Measurements from ENCODE around the gene MEX3A. TPM values are rescaled to one million over a fixed set of nuclear protein-coding genes. Genes with fewer than 3 reads are reported as not detected.
"Not testable (repeated sequence)": the region's sequence is repeated elsewhere in the genome, so short reads cannot be mapped to it uniquely, and the experiment has no call there.

MEX3A gene
- total RNA-seq, 1 experiment from 2014 or later, result 68.0 TPM

- H3K27ac ChIP-seq (ENCODE audit: insufficient read length, low read depth, low read length), result no peak overlapping the region
- no peaks in the 10 kb centered on the region for H4K20me1 ChIP-seq (ENCODE audit: control insufficient read depth, insufficient read depth, insufficient read length)
- H3K9ac ChIP-seq (ENCODE audit: extremely low read depth, insufficient read length, low read length), result no peak overlapping the region
- no peak overlapping the region for H3T11ph ChIP-seq (ENCODE audit: low read length)
- peaks cover 54 to 68% of the 10 kb centered on the region in 2 experiments for H3K4me1 Mint-ChIP-seq
- no peaks in the 10 kb centered on the region for H3K9me3 ChIP-seq (ENCODE audit: control insufficient read depth, low read depth, low read length)
- no peak for DNase-seq
- no peak overlapping the region for H3K23ac ChIP-seq (ENCODE audit: insufficient read length, low read depth, low read length)
- H2BK120ac ChIP-seq (ENCODE audit: low read depth, low read length, poor library complexity, severe bottlenecking), result no peak overlapping the region
- no peak overlapping the region for H2AK5ac ChIP-seq (ENCODE audit: insufficient read length, low read length)
- no peak overlapping the region for H3K4me3 Mint-ChIP-seq
- H3K27ac Mint-ChIP-seq, result no peak overlapping the region
- no peak overlapping the region for H3K4me2 ChIP-seq (ENCODE audit: insufficient read depth, insufficient read length, low read length)
- H3K4ac ChIP-seq (ENCODE audit: low read depth, low read length), result no peak overlapping the region
- no peak overlapping the region for H2BK5ac ChIP-seq (ENCODE audit: insufficient read length, low read length)
- no peaks in the 10 kb centered on the region for H3K27me3 ChIP-seq (ENCODE audit: insufficient read depth, low read length)
- no peaks in the 10 kb centered on the region for H3K79me2 ChIP-seq (ENCODE audit: insufficient read depth, low read length)
- no peak overlapping the region for H4K91ac ChIP-seq (ENCODE audit: insufficient read length, low read depth, low read length)
- H2AFZ ChIP-seq (ENCODE audit: low read length), result no peak overlapping the region
- no peaks in the 10 kb centered on the region for H3K79me1 ChIP-seq (ENCODE audit: insufficient read depth, low read depth, low read length, poor library complexity, severe bottlenecking)
- no peaks in the 10 kb centered on the region; a peak in 1 of 5 replicates for H3K9me3 Mint-ChIP-seq
- H3K18ac ChIP-seq (ENCODE audit: insufficient read length, low read depth, low read length), result no peak overlapping the region
- H2BK20ac ChIP-seq (ENCODE audit: low read depth, low read length, poor library complexity, severe bottlenecking), result no peak overlapping the region
- no peak overlapping the region for H4K5ac ChIP-seq (ENCODE audit: insufficient read length, low read depth, low read length)
- peaks cover 13% of the 10 kb centered on the region for H3K23me2 ChIP-seq (ENCODE audit: insufficient read length, low read depth, low read length, poor library complexity, severe bottlenecking)
- H3K14ac ChIP-seq (ENCODE audit: insufficient read depth, low read length), result no peak overlapping the region
- no peak overlapping the region for H2BK15ac ChIP-seq (ENCODE audit: low read depth, low read length)
- no peak for TF ChIP-seq CTCF (conservative IDR thresholded peaks at IDR 0.05)
- H3K27me3 Mint-ChIP-seq (ENCODE audit: low read depth), result peaks cover 7% of the 10 kb centered on the region
- WGBS (ENCODE audit: extremely low coverage, insufficient read length, low lambda C conversion rate), result no CpG with 5 or more reads among the region's 13 CpGs
- no peak overlapping the region for H2BK12ac ChIP-seq (ENCODE audit: insufficient read length, low read depth, low read length)
- peaks cover 0 to 9% (median 2%) of the 10 kb centered on the region in 3 experiments; a peak in 3 of 7 replicates for H3K36me3 Mint-ChIP-seq (ENCODE audit: insufficient read depth in 1 of 3, low read depth in 3 of 3)
- H3K4me1 ChIP-seq (ENCODE audit: insufficient read depth, low read length), result peaks cover 2% of the 10 kb centered on the region; the same call in 1 of the 2 replicates
- no peak overlapping the region for H3K56ac ChIP-seq (ENCODE audit: insufficient read length, low read depth, low read length)
- no peak overlapping the region for H4K8ac ChIP-seq (replicated peaks; ENCODE audit: insufficient read length, low read depth, low read length)
These were observed 35.3 kb upstream of the MEX3A start for GRCh38 chr1:156117414-156118176.

GRCh38 chr1:156116731-156117130, 34.5 kb upstream of the MEX3A start:
- H2BK15ac ChIP-seq (ENCODE audit: low read depth, low read length); H2BK5ac ChIP-seq (ENCODE audit: insufficient read length, low read length); H3T11ph ChIP-seq (ENCODE audit: low read length); H3K27me3 ChIP-seq (ENCODE audit: insufficient read depth, low read length); H3K27me3 Mint-ChIP-seq (ENCODE audit: low read depth); H3K4me2 ChIP-seq (ENCODE audit: insufficient read depth, insufficient read length, low read length); H4K5ac ChIP-seq (ENCODE audit: insufficient read length, low read depth, low read length); H2AFZ ChIP-seq (ENCODE audit: low read length); H2BK12ac ChIP-seq (ENCODE audit: insufficient read length, low read depth, low read length); H3K56ac ChIP-seq (ENCODE audit: insufficient read length, low read depth, low read length); H3K23ac ChIP-seq (ENCODE audit: insufficient read length, low read depth, low read length); H3K36me3 Mint-ChIP-seq (ENCODE audit: insufficient read depth in 1 of 3, low read depth in 3 of 3); H3K4me1 ChIP-seq (ENCODE audit: insufficient read depth, low read length); H3K9ac ChIP-seq (ENCODE audit: extremely low read depth, insufficient read length, low read length); H2BK20ac ChIP-seq (ENCODE audit: low read depth, low read length, poor library complexity, severe bottlenecking); H3K4ac ChIP-seq (ENCODE audit: low read depth, low read length); H3K79me1 ChIP-seq (ENCODE audit: insufficient read depth, low read depth, low read length, poor library complexity, severe bottlenecking); H2AK5ac ChIP-seq (ENCODE audit: insufficient read length, low read length); H4K8ac ChIP-seq (replicated peaks; ENCODE audit: insufficient read length, low read depth, low read length); H2BK120ac ChIP-seq (ENCODE audit: low read depth, low read length, poor library complexity, severe bottlenecking); H3K79me2 ChIP-seq (ENCODE audit: insufficient read depth, low read length); H3K14ac ChIP-seq (ENCODE audit: insufficient read depth, low read length); DNase-seq; H3K18ac ChIP-seq (ENCODE audit: insufficient read length, low read depth, low read length); H3K9me3 ChIP-seq (ENCODE audit: control insufficient read depth, low read depth, low read length); H3K27ac ChIP-seq (ENCODE audit: insufficient read length, low read depth, low read length); H3K9me3 Mint-ChIP-seq; H4K91ac ChIP-seq (ENCODE audit: insufficient read length, low read depth, low read length); H4K20me1 ChIP-seq (ENCODE audit: control insufficient read depth, insufficient read depth, insufficient read length): not testable (repeated sequence)
- Mint-ChIP-seq H3K4me3 (peak overlapping the region; percentile 80 to 93; a peak in 3 of 5 replicates), H3K4me1 (peaks cover 49 to 64% of the 10 kb centered on the region in 2 experiments), H3K27ac (peak overlapping the region in 1 of 3 experiments; percentile 89; a peak in 1 of 7 replicates)
- H3K23me2 ChIP-seq (ENCODE audit: insufficient read length, low read depth, low read length, poor library complexity, severe bottlenecking), result peaks cover 13% of the 10 kb centered on the region
- WGBS (ENCODE audit: extremely low coverage, insufficient read length, low lambda C conversion rate), result no CpG with 5 or more reads among the region's 5 CpGs

All from H9 (cell line).